Osteocyte (in vitro differentiated cells): ENCODE measurements around the gene SLC6A11. TPM values are rescaled to one million over a fixed set of nuclear protein-coding genes. Genes with fewer than 3 reads are reported as not detected.
A peak's percentile ranks its signal among the peaks of the same experiment; 100 is the strongest.

Source experiments
- DNase-seq: peaks from one replicate; pipeline ENCODE4 v3.0.0; 2021; ENCODE audit warnings: mixed read lengths; ENCODE audit not compliant: unreplicated experiment; ENCODE audit errors: extremely low spot score
- H3K27ac Mint-ChIP-seq: one replicate; pipeline ENCODE4 v1.8.0; 2021; ENCODE audit warnings: mild to moderate bottlenecking, mixed read lengths; ENCODE audit not compliant: unreplicated experiment
- H3K27me3 Mint-ChIP-seq: one replicate; pipeline ENCODE4 v1.8.0; 2021; ENCODE audit warnings: mixed read lengths; ENCODE audit not compliant: unreplicated experiment
- H3K36me3 Mint-ChIP-seq: one replicate; pipeline ENCODE4 v1.8.0; 2021; ENCODE audit warnings: mixed read lengths; ENCODE audit not compliant: unreplicated experiment
- H3K4me1 Mint-ChIP-seq: one replicate; pipeline ENCODE4 v1.8.0; 2021; ENCODE audit warnings: mixed read lengths; ENCODE audit not compliant: unreplicated experiment
- H3K4me3 Mint-ChIP-seq: one replicate; pipeline ENCODE4 v1.8.0; 2021; ENCODE audit warnings: mild to moderate bottlenecking, moderate library complexity, mixed read lengths; ENCODE audit not compliant: unreplicated experiment
- H3K9me3 Mint-ChIP-seq: one replicate; pipeline ENCODE4 v1.8.0; 2021; ENCODE audit warnings: mixed read lengths; ENCODE audit not compliant: unreplicated experiment
- CTCF ChIP-seq: fragments of 200-600 bp; sonication (generic); IDR thresholded peaks from 2 replicates; pipeline ENCODE4 v1.5.0; 2021; ENCODE audit warnings: antibody characterized with exemption, mild to moderate bottlenecking, moderate library complexity
- total RNA-seq: library from RNA; stranded (reverse); gene quantifications from 2 replicates; pipeline ENCODE4 v1.2.1, GENCODE V29; 2021

SLC6A11 gene
- total RNA-seq, 1 donor from 2014 or later: not detected

GRCh38 chr3:10852066-10852808 is 36.2 kb downstream of the SLC6A11 start:
- no peak overlapping the region for H3K27ac Mint-ChIP-seq
- no peaks in the 10 kb centered on the region for H3K36me3 Mint-ChIP-seq
- no peak for DNase-seq
- TF ChIP-seq CTCF: no peak
- no peaks in the 10 kb centered on the region for H3K9me3 Mint-ChIP-seq
- H3K4me1 Mint-ChIP-seq: no peaks in the 10 kb centered on the region
- peaks cover 19% of the 10 kb centered on the region for H3K27me3 Mint-ChIP-seq
- no peak overlapping the region for H3K4me3 Mint-ChIP-seq

GRCh38 chr3:10855083-10855870 is 39.2 kb downstream of the SLC6A11 start:
- no peak overlapping the region for H3K27ac Mint-ChIP-seq
- no peak for TF ChIP-seq CTCF
- DNase-seq: no peak
- H3K27me3 Mint-ChIP-seq: peaks cover 14% of the 10 kb centered on the region
- no peaks in the 10 kb centered on the region for H3K4me1 Mint-ChIP-seq
- H3K4me3 Mint-ChIP-seq: no peak overlapping the region
- no peaks in the 10 kb centered on the region for H3K36me3 Mint-ChIP-seq
- H3K9me3 Mint-ChIP-seq: peaks cover 5% of the 10 kb centered on the region

GRCh38 chr3:10855871-10856662 is 40.0 kb downstream of the SLC6A11 start:
- Mint-ChIP-seq H3K27ac (no peak overlapping the region), H3K27me3 (peaks cover 15% of the 10 kb centered on the region), H3K9me3 (peaks cover 5% of the 10 kb centered on the region), H3K4me3 (no peak overlapping the region), H3K36me3 (no peaks in the 10 kb centered on the region), H3K4me1 (no peaks in the 10 kb centered on the region)
- TF ChIP-seq CTCF: peak; percentile 34
- no peak for DNase-seq

- no peaks in the 10 kb centered on the region for H3K36me3 Mint-ChIP-seq
- no peaks in the 10 kb centered on the region for H3K4me1 Mint-ChIP-seq
- DNase-seq: no peak
- H3K27me3 Mint-ChIP-seq: peaks cover 15% of the 10 kb centered on the region
- H3K4me3 Mint-ChIP-seq: no peak overlapping the region
- no peak for TF ChIP-seq CTCF
- peaks cover 5% of the 10 kb centered on the region for H3K9me3 Mint-ChIP-seq
- no peak overlapping the region for H3K27ac Mint-ChIP-seq
These were observed 41.2 kb downstream of the SLC6A11 start for GRCh38 chr3:10857235-10857634.
